ENCODE results near the gene PDE6H.

Gene PDE6H

GRCh38 chr12:15005064-15005463 is 32.2 kb downstream of the PDE6H start:
- no peak for DNase-seq

GRCh38 chr12:15007551-15007950 is 34.7 kb downstream of the PDE6H start:
- no peak for DNase-seq

GRCh38 chr12:15011162-15011561 is 38.3 kb downstream of the PDE6H start:
- no peak for DNase-seq

- no peak for DNase-seq
These were observed 40.9 kb downstream of the PDE6H start for GRCh38 chr12:15013634-15014179.

GRCh38 chr12:15014708-15015107 is 41.9 kb downstream of the PDE6H start:
- no peak for DNase-seq

GRCh38 chr12:15015121-15015520 is 42.3 kb downstream of the PDE6H start:
- DNase-seq, result no peak

- no peak for DNase-seq
These were observed 47.3 kb downstream of the PDE6H start for GRCh38 chr12:15020156-15020555.
